IPS-18c (cell line): ENCODE results near the gene SUPT6H.

Experiments used
- H3K4me3 ChIP-seq: 2 replicates; pipeline ENCODE4 v1.7.0; 2013; ENCODE audit warnings: low read depth, mild to moderate bottlenecking, low read length, moderate library complexity; ENCODE audit not compliant: insufficient read depth
- H3K9me3 ChIP-seq: one replicate; pipeline ENCODE4 v1.6.1; 2013; ENCODE audit warnings: mild to moderate bottlenecking, low read length, moderate library complexity; ENCODE audit not compliant: control insufficient read depth, insufficient read depth

The SUPT6H gene

GRCh38 chr17:28685366-28685765, 23.4 kb downstream of the SUPT6H start:
- no peak overlapping the region for H3K4me3 ChIP-seq
- H3K9me3 ChIP-seq, result no peaks in the 10 kb centered on the region

- Histone ChIP-seq H3K4me3 (no peak overlapping the region), H3K9me3 (no peaks in the 10 kb centered on the region)
These were observed 24.3 kb downstream of the SUPT6H start for GRCh38 chr17:28686296-28686695.

GRCh38 chr17:28688481-28688880, 26.5 kb downstream of the SUPT6H start:
- Histone ChIP-seq H3K9me3 (no peaks in the 10 kb centered on the region), H3K4me3 (no peak overlapping the region)

GRCh38 chr17:28689011-28689410, 27.0 kb downstream of the SUPT6H start:
- Histone ChIP-seq H3K4me3 (no peak overlapping the region), H3K9me3 (no peaks in the 10 kb centered on the region)

GRCh38 chr17:28693869-28694268, 31.9 kb downstream of the SUPT6H start:
- H3K4me3 ChIP-seq, result no peak overlapping the region
- H3K9me3 ChIP-seq, result no peaks in the 10 kb centered on the region

GRCh38 chr17:28698253-28698941, 36.4 kb downstream of the SUPT6H start:
- Histone ChIP-seq H3K9me3 (no peaks in the 10 kb centered on the region), H3K4me3 (no peak overlapping the region)

GRCh38 chr17:28700278-28700677, 38.3 kb downstream of the SUPT6H start:
- Histone ChIP-seq H3K9me3 (no peaks in the 10 kb centered on the region), H3K4me3 (no peak overlapping the region)

GRCh38 chr17:28700830-28701492, 39.0 kb downstream of the SUPT6H start:
- Histone ChIP-seq H3K4me3 (no peak overlapping the region), H3K9me3 (no peaks in the 10 kb centered on the region)

GRCh38 chr17:28702026-28702751, 40.2 kb downstream of the SUPT6H start:
- H3K9me3 ChIP-seq, result no peaks in the 10 kb centered on the region
- H3K4me3 ChIP-seq, result no peak overlapping the region

- no peak overlapping the region for H3K4me3 ChIP-seq
- H3K9me3 ChIP-seq, result no peaks in the 10 kb centered on the region
These were observed 40.7 kb downstream of the SUPT6H start for GRCh38 chr17:28702752-28703150.

GRCh38 chr17:28703552-28704218, 41.7 kb downstream of the SUPT6H start:
- Histone ChIP-seq H3K4me3 (no peak overlapping the region), H3K9me3 (no peaks in the 10 kb centered on the region)

- H3K9me3 ChIP-seq, result no peaks in the 10 kb centered on the region
- H3K4me3 ChIP-seq, result no peak overlapping the region
These were observed 42.3 kb downstream of the SUPT6H start for GRCh38 chr17:28704219-28704858.

- Histone ChIP-seq H3K4me3 (no peak overlapping the region), H3K9me3 (no peaks in the 10 kb centered on the region)
These were observed 43.2 kb downstream of the SUPT6H start for GRCh38 chr17:28705074-28705659.

GRCh38 chr17:28705728-28706334, 43.8 kb downstream of the SUPT6H start:
- Histone ChIP-seq H3K9me3 (no peaks in the 10 kb centered on the region), H3K4me3 (no peak overlapping the region)

- Histone ChIP-seq H3K9me3 (no peaks in the 10 kb centered on the region), H3K4me3 (no peak overlapping the region; the same call in 1 of the 2 replicates)
These were observed 44.7 kb downstream of the SUPT6H start for GRCh38 chr17:28706471-28707338.

- no peak overlapping the region for H3K4me3 ChIP-seq
- no peaks in the 10 kb centered on the region for H3K9me3 ChIP-seq
These were observed 45.3 kb downstream of the SUPT6H start for GRCh38 chr17:28707339-28707720.
